SU-DHL-6 (cell line): Measurements from ENCODE around the gene SPO11.

Experiments
- EZH2phosphoT487 ChIP-seq: fragments of 200-600 bp; sonication (generic), shearing (Covaris generic); conservative IDR thresholded peaks from 2 replicates; pipeline ENCODE4 v1.6.1; 2018; ENCODE audit warnings: mild to moderate bottlenecking, antibody characterized with exemption, low read length, moderate library complexity, mixed read lengths
- TF ChIP-seq, protein P1 (sequence below): fragments of 200-600 bp; sonication (generic); IDR thresholded peaks from one replicate; pipeline ENCODE4 v1.5.1; 2017; ENCODE audit warnings: antibody characterized with exemption, mild to moderate bottlenecking, low read length, moderate library complexity; ENCODE audit not compliant: insufficient read depth, poor library complexity, severe bottlenecking

GRCh38 chr20:57342829-57343228 is 13.2 kb downstream of the SPO11 start:
- TF ChIP-seq, protein P1, sequence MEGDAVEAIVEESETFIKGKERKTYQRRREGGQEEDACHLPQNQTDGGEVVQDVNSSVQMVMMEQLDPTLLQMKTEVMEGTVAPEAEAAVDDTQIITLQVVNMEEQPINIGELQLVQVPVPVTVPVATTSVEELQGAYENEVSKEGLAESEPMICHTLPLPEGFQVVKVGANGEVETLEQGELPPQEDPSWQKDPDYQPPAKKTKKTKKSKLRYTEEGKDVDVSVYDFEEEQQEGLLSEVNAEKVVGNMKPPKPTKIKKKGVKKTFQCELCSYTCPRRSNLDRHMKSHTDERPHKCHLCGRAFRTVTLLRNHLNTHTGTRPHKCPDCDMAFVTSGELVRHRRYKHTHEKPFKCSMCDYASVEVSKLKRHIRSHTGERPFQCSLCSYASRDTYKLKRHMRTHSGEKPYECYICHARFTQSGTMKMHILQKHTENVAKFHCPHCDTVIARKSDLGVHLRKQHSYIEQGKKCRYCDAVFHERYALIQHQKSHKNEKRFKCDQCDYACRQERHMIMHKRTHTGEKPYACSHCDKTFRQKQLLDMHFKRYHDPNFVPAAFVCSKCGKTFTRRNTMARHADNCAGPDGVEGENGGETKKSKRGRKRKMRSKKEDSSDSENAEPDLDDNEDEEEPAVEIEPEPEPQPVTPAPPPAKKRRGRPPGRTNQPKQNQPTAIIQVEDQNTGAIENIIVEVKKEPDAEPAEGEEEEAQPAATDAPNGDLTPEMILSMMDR, result no peak
- TF ChIP-seq EZH2phosphoT487, result no peak
